HG03039 (cell line): Measurements from ENCODE around the gene CCDC142.

Source experiments
- ATAC-seq: cut with Tn5 transposase; IDR thresholded peaks from one replicate; pipeline ENCODE4 v1.9.1; 2021; ENCODE audit warnings: mild to moderate bottlenecking, moderate library complexity; ENCODE audit not compliant: unreplicated experiment

Gene CCDC142

DNA sequence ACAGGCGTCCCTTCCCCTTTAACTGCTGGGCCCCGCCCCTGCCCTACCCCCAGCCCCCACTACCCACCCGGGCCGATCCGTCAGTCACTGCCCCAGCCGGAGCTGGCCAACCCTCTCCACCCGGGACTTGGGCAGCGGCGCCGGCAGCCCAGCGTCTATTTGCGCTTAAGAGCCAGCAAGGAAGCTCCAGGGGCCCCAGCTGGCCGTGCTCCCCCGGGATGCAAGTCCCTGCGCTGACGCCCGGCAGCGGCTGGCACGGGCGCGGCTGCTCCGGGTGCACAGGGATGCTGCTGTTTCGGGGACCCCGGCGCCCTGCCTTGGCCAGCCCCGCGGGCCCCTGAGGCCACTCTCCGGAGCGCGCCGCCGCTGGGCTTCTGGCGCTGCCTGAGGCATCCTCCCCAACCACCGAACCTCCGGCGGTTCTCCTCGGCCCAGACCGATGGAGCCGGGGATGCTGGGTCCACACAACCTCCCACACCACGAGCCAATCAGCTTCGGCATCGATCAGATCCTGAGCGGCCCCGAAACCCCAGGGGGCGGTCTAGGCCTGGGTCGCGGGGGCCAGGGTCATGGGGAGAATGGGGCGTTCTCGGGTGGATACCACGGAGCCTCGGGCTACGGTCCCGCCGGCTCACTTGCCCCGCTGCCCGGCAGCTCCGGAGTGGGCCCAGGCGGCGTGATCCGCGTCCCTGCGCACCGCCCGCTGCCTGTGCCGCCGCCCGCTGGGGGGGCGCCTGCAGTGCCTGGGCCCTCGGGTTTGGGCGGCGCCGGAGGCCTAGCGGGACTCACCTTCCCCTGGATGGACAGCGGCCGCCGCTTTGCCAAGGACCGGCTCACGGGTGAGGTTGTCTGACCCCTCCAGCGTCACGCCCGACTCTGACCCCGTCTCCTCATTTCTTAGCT is 31.8 kb upstream of the CCDC142 start, which contains the start of gene TLX2:
Gene TLX2, plus strand, starts transcription at position 83 of the 903 bp plus-strand sequence. Its CDS starts 357 bp downstream, at position 440.
- ATAC-seq: no peak

DNA sequence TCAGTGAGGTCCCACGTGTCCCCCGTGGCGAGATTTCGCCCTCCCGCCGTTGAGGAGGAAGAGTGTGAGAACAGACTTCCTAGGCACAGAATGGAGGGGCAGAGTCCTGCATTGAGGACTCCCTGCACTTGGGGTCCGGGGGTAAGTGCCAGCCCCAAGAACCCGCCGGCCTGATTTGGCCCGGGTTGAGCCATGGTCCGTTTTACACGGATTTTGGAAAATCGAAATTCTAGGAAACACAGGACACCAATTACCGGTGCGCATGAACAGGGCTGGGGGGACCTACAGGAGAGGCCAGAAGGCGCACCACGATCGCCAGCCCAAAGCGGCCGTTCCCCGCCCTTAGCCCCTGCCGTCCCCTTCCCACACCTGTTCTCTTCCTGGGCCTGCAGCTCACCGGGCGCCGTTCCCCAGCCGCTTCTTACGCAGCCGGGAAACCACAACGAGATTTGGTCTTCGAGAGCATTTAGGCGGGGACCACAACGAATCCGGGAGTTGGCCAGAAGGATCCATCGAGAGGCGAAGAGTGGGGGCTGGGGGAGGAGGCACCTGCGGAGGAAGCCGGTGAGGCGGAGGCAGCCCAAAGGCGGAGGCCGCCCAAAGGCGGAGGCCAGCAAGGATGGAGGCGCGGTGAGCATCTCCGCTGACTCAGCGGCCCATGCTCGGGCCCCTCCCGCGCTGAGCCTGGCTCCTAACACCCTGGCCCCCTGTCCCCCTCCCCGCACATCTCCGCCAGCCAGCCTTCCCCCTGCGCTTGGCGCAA is 31.0 kb upstream of the CCDC142 start:
- no peak for ATAC-seq

GRCh38 chr2:74512744-74513604 is 30.2 kb upstream of the CCDC142 start:
- no peak for ATAC-seq

- no peak for ATAC-seq
Observed at GRCh38 chr2:74511104-74511989, 28.5 kb upstream of the CCDC142 start.

DNA sequence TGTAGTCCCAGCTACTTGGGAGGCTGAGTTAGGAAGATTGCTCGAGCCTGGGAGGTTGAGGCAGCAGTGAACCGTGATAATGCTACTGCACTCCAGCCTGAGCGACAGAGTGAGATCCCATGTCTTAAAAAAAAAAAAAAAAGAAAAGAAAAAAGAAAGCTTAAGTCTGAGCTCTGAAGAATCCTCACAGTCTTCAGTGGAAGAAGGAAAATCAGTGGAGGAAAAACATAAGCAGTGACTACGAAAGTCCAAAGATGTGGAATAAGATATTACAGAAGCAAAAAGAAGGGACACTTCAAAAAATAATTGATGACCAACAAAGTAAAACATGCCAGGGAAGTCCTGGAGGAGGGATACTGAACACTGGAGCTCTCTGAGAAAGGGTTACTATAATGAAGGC is 27.5 kb upstream of the CCDC142 start:
- ATAC-seq: no peak

GRCh38 chr2:74507926-74508520 is 25.2 kb upstream of the CCDC142 start:
- ATAC-seq: no peak

DNA sequence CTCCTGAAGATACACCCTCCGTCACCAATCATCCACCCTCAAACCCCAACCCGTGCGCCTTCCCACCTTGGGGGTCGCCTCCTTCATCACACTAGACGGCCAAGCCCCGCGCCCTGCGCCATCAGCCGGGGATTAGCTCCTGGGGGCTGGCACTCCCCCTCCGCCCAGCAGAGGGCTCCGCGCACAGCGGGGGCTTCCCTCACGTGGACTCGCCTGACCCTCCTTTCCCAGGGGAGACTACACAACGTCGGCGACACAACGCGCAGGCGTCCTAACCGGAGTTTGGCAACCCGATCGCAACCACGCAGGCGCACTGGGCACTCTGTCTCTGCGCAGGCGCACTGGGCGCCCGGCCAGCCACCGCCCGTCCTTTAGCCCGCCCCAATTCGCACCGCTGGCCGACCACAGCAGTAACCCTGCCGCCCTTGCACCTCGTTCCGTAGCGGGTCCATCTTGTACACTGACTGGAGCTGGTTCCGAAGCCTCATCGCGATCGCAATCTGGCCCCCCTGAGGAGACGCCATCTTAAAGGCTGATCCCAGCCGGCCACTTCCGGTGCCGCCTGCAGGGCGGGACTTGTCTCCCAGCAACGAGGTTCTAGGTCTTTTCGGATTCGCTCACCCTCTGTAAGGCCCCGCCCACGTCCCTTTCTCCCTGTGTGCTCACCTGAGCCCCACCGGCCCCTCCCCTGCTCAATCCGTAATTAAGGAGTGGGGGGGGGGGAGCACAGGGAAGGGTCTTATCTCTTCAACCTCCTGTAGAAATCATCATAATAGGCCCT is 24.5 kb upstream of the CCDC142 start, which contains the start of gene PCGF1:
Gene PCGF1, minus strand, starts transcription at position 551 of the 781 bp plus-strand sequence. Its CDS starts 27 bp downstream, at position 524.
- ATAC-seq: peak; percentile 86

- ATAC-seq: no peak
Observed at GRCh38 chr2:74505448-74506246, 22.8 kb upstream of the CCDC142 start.

GRCh38 chr2:74504591-74504990 is 21.8 kb upstream of the CCDC142 start:
- no peak for ATAC-seq

- ATAC-seq: no peak
Observed at GRCh38 chr2:74503506-74504475, 21.0 kb upstream of the CCDC142 start.

DNA sequence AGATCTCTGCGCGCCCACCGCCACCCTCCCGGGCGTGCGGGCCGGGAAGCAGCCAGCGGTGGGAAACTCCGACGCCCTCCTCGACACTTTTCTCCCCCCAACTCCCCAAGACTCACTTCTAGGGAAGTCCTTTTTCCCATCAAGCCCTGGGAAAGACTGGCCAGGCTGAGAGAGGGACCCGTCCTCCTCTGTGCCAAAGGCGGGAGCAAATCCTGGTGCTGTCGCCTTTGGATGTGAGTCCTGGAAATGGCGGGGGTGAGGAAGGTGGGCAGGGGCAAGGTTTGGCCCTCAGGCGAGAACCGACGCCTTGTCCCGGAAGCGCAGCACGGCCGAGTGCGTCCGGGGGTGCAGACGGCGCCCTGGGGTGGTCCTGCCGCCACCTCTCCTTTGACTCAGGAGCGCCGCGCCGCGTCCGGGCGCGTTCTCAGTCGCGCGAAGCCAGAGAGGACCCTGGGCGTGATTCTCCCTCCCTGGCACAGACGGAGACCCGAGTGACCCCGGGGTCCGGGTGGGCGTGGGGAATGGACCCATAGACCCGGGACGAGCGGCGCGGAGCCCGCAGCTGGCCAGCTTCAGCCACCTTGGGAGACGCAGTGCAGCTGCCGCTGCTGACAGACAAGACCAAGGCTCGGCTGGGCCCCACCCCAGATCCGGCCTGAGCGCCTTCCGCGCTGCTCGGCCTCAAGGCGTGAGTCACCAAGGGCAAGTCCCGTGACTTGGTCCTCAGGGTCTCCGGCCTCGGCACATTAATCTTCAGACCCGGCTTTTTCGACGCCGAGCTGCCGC is 20.1 kb upstream of the CCDC142 start:
- peak; percentile 23 for ATAC-seq

DNA sequence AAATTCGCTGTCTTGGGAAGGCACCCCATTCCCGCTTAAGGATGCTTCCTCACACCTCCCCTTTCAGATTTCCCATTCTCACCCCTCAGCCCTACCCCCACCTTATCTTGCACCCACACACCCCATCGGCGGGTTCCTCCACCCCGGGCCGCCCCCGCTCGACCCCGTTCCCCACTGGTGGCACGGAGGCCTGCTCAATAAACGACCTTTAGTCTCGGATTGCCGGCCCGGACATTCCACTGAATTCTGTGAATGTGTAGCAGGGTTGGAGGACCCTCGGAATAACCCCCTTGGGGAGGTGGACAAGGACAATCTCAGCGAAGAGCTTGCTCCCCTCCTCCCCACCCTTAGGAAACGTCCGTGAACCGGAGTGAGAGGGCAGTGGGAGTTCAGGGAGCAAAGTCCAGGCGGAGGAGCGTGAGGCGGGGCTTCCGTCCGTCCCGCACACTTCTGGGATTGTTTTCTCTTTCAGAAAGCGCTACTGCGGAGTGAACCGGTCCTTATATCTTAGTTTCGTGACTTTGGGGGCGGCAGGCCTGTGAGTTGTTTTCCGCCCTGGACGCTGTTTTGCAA is 19.4 kb upstream of the CCDC142 start:
- no peak for ATAC-seq

DNA sequence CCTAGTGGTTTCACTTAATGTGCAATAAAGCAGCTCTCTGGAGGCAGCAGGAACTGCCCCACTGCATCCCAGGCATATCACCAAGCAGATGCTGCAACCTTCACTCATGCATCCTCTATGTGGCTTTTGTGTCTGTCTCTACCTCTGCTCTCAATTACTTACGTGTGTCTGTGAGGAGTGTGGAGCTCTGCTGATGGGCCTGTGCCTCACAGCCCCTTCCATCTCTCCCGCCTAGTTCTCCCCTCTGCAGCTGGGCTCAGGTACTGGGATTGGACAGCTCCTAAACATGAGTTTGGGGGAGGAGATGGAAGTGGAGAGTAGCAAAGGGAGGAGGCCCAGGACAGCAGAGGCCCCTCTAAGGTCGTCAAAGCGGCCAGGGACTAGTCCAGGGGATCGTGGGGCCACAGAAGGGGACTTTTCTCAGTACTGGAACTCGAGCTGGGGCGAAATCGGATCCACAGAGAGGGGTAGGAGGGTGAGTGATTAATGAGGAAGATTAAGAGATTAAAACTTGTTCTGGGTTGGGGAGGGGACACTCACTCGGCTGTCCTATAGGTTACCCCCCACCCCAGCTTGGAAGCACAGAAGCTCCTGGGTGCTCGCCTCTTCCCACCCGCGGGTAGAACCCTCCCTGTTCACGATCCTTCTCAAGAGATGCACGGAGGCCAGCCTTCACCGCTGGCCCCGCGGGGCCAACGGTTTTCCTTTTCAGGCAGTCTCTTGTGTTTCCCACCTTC is 18.7 kb upstream of the CCDC142 start:
- no peak for ATAC-seq

DNA sequence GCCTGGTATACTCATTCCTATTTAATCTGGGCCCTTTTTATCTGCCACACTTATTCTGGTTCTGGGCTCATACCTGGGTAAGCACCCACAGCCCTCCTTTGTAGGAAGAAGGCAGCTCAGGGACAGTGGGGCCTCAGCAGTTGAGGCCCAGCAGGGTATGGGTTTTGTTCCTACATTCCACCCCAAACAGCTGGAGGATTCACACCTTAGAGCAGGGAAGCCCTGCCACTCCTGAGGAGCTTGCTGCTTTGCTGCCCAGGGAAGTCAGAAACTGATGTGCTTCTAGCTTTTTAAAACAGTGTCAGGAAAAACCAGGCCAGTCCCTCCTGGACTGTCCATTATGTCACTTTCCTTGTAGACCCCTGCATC is 17.8 kb upstream of the CCDC142 start:
- ATAC-seq: no peak
